Measurements from ENCODE around the gene PTPRK. TPM values are rescaled to one million over a fixed set of nuclear protein-coding genes. Genes with fewer than 3 reads are reported as not detected.

Gene PTPRK
- total RNA-seq, 1 experiment from 2014 or later, result 34.2 TPM

GRCh38 chr6:128499079-128499731, 21.2 kb downstream of the PTPRK start:
- no peak overlapping the region for H3K27ac ChIP-seq (ENCODE audit: low read depth, low read length)
- no peak overlapping the region for H2AFZ ChIP-seq (ENCODE audit: low read depth, low read length, poor library complexity, severe bottlenecking)
- H3K4me3 ChIP-seq (replicated peaks in 1 of 2; ENCODE audit: low read depth in 1 of 2, low read length in 2 of 2), result no peak overlapping the region
- H3K9me2 ChIP-seq (ENCODE audit: insufficient read depth), result no peaks in the 10 kb centered on the region
- H3K79me2 ChIP-seq (ENCODE audit: insufficient read depth, low read length), result peaks cover 9% of the 10 kb centered on the region
- H3K4me2 ChIP-seq (ENCODE audit: low read length), result no peak overlapping the region
- intact Hi-C loops (cut with micrococcal nuclease), result no loop called here
- no peaks in the 10 kb centered on the region for H3K9me3 ChIP-seq (ENCODE audit: control insufficient read depth in 1 of 2, insufficient read depth in 1 of 2, low read depth in 1 of 2, low read length in 2 of 2)
- H3K9ac ChIP-seq (ENCODE audit: low read length), result no peak overlapping the region
- H3K27me3 ChIP-seq (ENCODE audit: insufficient read depth, low read length), result no peaks in the 10 kb centered on the region
- POLR2A ChIA-PET, result no interaction called here
- TF ChIP-seq RAD21 (IDR thresholded peaks at IDR 0.05; ENCODE audit: low read depth) (no peak), TCF7L2 (IDR thresholded peaks at IDR 0.05; ENCODE audit: borderline replicate concordance, extremely low read depth, insufficient read depth, insufficient read length) (no peak), SRF (IDR thresholded peaks at IDR 0.05; ENCODE audit: low read depth) (no peak), ZFX (IDR thresholded peaks at IDR 0.05) (no peak), ELF1 (IDR thresholded peaks at IDR 0.05; ENCODE audit: borderline replicate concordance, low read depth) (no peak), EZH2 (IDR thresholded peaks at IDR 0.05) (no peak), POLR2A (IDR thresholded peaks at IDR 0.05; ENCODE audit: borderline replicate concordance, extremely low read depth, insufficient read depth, insufficient read length) (no peak), ZNF274 (IDR thresholded peaks at IDR 0.05; ENCODE audit: low read depth, low read length) (no peak), JUND (IDR thresholded peaks at IDR 0.05) (no peak), POLR2AphosphoS5 (IDR thresholded peaks at IDR 0.05; ENCODE audit: low read depth, low read length) (no peak), YY1 (IDR thresholded peaks at IDR 0.05; ENCODE audit: extremely low read depth, insufficient replicate concordance, low read depth, low read length) (no peak)
- TF ChIP-seq, protein P1, sequence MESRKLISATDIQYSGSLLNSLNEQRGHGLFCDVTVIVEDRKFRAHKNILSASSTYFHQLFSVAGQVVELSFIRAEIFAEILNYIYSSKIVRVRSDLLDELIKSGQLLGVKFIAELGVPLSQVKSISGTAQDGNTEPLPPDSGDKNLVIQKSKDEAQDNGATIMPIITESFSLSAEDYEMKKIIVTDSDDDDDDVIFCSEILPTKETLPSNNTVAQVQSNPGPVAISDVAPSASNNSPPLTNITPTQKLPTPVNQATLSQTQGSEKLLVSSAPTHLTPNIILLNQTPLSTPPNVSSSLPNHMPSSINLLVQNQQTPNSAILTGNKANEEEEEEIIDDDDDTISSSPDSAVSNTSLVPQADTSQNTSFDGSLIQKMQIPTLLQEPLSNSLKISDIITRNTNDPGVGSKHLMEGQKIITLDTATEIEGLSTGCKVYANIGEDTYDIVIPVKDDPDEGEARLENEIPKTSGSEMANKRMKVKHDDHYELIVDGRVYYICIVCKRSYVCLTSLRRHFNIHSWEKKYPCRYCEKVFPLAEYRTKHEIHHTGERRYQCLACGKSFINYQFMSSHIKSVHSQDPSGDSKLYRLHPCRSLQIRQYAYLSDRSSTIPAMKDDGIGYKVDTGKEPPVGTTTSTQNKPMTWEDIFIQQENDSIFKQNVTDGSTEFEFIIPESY (IDR thresholded peaks at IDR 0.05; ENCODE audit: extremely low read depth, insufficient replicate concordance, low read length), result no peak
- no peak for DNase-seq (ENCODE audit: low read depth, low spot score)
- CTCF ChIA-PET, result interaction anchor here (1.0 kb wide), 1 partner anchor 10 kb away, joined by 3 read pairs; no protein-coding TSS in a partner anchor
- H3K4me1 ChIP-seq (ENCODE audit: control insufficient read depth in 1 of 2, insufficient read depth in 2 of 2, low read length in 2 of 2), result no peaks in the 10 kb centered on the region
- no TSS peak for BruUV-seq (replicated peaks)
- RAD21 ChIA-PET (ENCODE audit: low non-redundant PET in 1 of 2, low total read pairs in 2 of 2, uncharacterized antibody in 2 of 2, unreplicated experiment in 2 of 2), result no interaction called here
- H3K36me3 ChIP-seq (ENCODE audit: control insufficient read depth in 1 of 2, insufficient read depth in 2 of 2, low read length in 2 of 2), result no peaks in the 10 kb centered on the region
- no peak for ATAC-seq
- no peaks in the 10 kb centered on the region for H4K20me1 ChIP-seq (ENCODE audit: insufficient read depth)
